Uterus (tissue), 4 donors: Measurements from ENCODE around the gene HPS4. TPM values are rescaled to one million over a fixed set of nuclear protein-coding genes. Genes with fewer than 3 reads are reported as not detected.

ENCODE experiments used
- DNase-seq, 2 donors: peaks; one replicate each; pipeline ENCODE4 v3.0.0-alpha.2; 2019 to 2020
- H3K27ac ChIP-seq, 2 donors: fragments of 200-600 bp; sonication (generic); 1 replicate in 1 of 2; 2 replicates in 1 of 2; pipeline ENCODE4 v1.5.1; 2016 to 2018
- H3K27me3 ChIP-seq, 2 donors: fragments of 200-600 bp; sonication (generic); one replicate each; pipeline ENCODE4 v1.5.1; 2018 to 2019; ENCODE audit warnings: control low read depth in 1 of 2
- H3K36me3 ChIP-seq, 2 donors: fragments of 200-600 bp; sonication (generic); one replicate each; pipeline ENCODE4 v1.5.1; 2019; ENCODE audit warnings: control low read depth in 1 of 2
- H3K4me1 ChIP-seq, 2 donors: fragments of 200-600 bp; sonication (generic); one replicate each; pipeline ENCODE4 v1.5.1; 2018 to 2019; ENCODE audit warnings: control low read depth in 1 of 2
- H3K4me3 ChIP-seq, 2 donors: fragments of 200-600 bp; sonication (generic); 1 replicate in 1 of 2; 2 replicates in 1 of 2; pipeline ENCODE4 v1.5.1; 2018 to 2019; ENCODE audit warnings: mild to moderate bottlenecking in 1 of 2
- H3K9me3 ChIP-seq, 2 donors: fragments of 200-600 bp; sonication (generic); one replicate each; pipeline ENCODE4 v1.5.1; 2019; ENCODE audit warnings: control low read depth in 1 of 2
- CTCF ChIP-seq, 4 experiments: fragments of 200-600 bp in 2 of 4; fragments of 450-650 bp in 2 of 4; sonication (generic) in 2 of 4; IDR thresholded peaks; one replicate each; pipeline ENCODE4 v1.5.1; 2016 to 2019; ENCODE audit warnings: antibody characterized with exemption in 4 of 4, mild to moderate bottlenecking in 2 of 4, moderate library complexity in 1 of 4
- POLR2A ChIP-seq, 2 donors: fragments of 450-650 bp; IDR thresholded peaks; one replicate each; pipeline ENCODE4 v1.6.1; 2016; ENCODE audit warnings: antibody characterized with exemption in 2 of 2, mild to moderate bottlenecking in 1 of 2, moderate library complexity in 1 of 2
- intact Hi-C: fragments of 100-400 bp; cut with DNase I; formaldehyde crosslinking; loops from one replicate; pipeline ENCODE4 v1.15.1; 2023; ENCODE audit warnings: low total_unique reads
- total RNA-seq, 4 donors: library from RNA; depleted of rRNA in 3 of 4; stranded (reverse); fragments of >200 nt in 3 of 4; gene quantifications; one replicate each; pipeline versions ENCODE4 v1.1.0 to v1.2.4, GENCODE V29; 2014 to 2023
- donor health status: DM: yes; HTN: yes; CAD: no.

The HPS4 gene
- total RNA-seq, 4 donors from 2014 or later = 23.5 to 65.6 (median 43.5) TPM

- Histone ChIP-seq H3K9me3 (no peaks in the 10 kb centered on the region), H3K36me3 (no peaks in the 10 kb centered on the region), H3K4me3 (no peak overlapping the region), H3K4me1 (no peaks in the 10 kb centered on the region), H3K27ac (no peak overlapping the region), H3K27me3 (no peaks in the 10 kb centered on the region)
- intact Hi-C loops = no loop called here
- DNase-seq = no peak
- TF ChIP-seq CTCF (IDR thresholded peaks at IDR 0.05) (no peak), POLR2A (IDR thresholded peaks at IDR 0.05) (no peak)
These were observed 46.6 kb downstream of the HPS4 start for GRCh38 chr22:26436903-26437515.

GRCh38 chr22:26435327-26436093, 48.1 kb downstream of the HPS4 start:
- H3K9me3 ChIP-seq = no peaks in the 10 kb centered on the region
- H3K4me1 ChIP-seq = no peaks in the 10 kb centered on the region
- no peak overlapping the region for H3K27ac ChIP-seq
- intact Hi-C loops = no loop called here
- no peak for DNase-seq
- no peaks in the 10 kb centered on the region for H3K36me3 ChIP-seq
- TF ChIP-seq POLR2A (IDR thresholded peaks at IDR 0.05) (no peak), CTCF (IDR thresholded peaks at IDR 0.05) (no peak)
- H3K4me3 ChIP-seq = no peak overlapping the region
- no peaks in the 10 kb centered on the region for H3K27me3 ChIP-seq

GRCh38 chr22:26433805-26434204, 49.8 kb downstream of the HPS4 start:
- H3K4me3 ChIP-seq = no peak overlapping the region
- H3K36me3 ChIP-seq = no peaks in the 10 kb centered on the region
- H3K4me1 ChIP-seq = no peaks in the 10 kb centered on the region
- DNase-seq = no peak
- TF ChIP-seq POLR2A (IDR thresholded peaks at IDR 0.05) = no peak
- no peak for TF ChIP-seq CTCF (IDR thresholded peaks at IDR 0.05)
- no peaks in the 10 kb centered on the region for H3K9me3 ChIP-seq
- intact Hi-C loops = no loop called here
- H3K27ac ChIP-seq = no peak overlapping the region
- no peaks in the 10 kb centered on the region for H3K27me3 ChIP-seq

- no peak overlapping the region for H3K4me3 ChIP-seq
- no peaks in the 10 kb centered on the region for H3K27me3 ChIP-seq
- no peaks in the 10 kb centered on the region for H3K36me3 ChIP-seq
- DNase-seq = no peak
- TF ChIP-seq CTCF (IDR thresholded peaks at IDR 0.05) = no peak
- no peak for TF ChIP-seq POLR2A (IDR thresholded peaks at IDR 0.05)
- no peak overlapping the region for H3K27ac ChIP-seq
- no peaks in the 10 kb centered on the region for H3K4me1 ChIP-seq
- H3K9me3 ChIP-seq = no peaks in the 10 kb centered on the region
- intact Hi-C loops = no loop called here
These were observed 50.8 kb downstream of the HPS4 start for GRCh38 chr22:26432619-26433311.
